Coronary artery (tissue), 2 donors: ENCODE results near the gene ABCA1.

Source experiments
- DNase-seq: peaks from one replicate; pipeline ENCODE4 v3.0.0-alpha.2; 2017; ENCODE audit warnings: low spot score
- H3K27ac ChIP-seq, 2 donors: fragments of 200-600 bp; sonication (generic); one replicate each; pipeline ENCODE4 v1.5.1; 2016 to 2019
- H3K4me3 ChIP-seq: fragments of 200-600 bp; sonication (generic); 2 replicates; pipeline ENCODE4 v1.5.1; 2016; ENCODE audit warnings: mild to moderate bottlenecking, moderate library complexity
- TF ChIP-seq, protein P1 (sequence below): fragments of 200-600 bp; sonication (generic); IDR thresholded peaks from one replicate; pipeline ENCODE4 v1.5.1; 2019; ENCODE audit warnings: antibody characterized with exemption

The ABCA1 gene

DNA sequence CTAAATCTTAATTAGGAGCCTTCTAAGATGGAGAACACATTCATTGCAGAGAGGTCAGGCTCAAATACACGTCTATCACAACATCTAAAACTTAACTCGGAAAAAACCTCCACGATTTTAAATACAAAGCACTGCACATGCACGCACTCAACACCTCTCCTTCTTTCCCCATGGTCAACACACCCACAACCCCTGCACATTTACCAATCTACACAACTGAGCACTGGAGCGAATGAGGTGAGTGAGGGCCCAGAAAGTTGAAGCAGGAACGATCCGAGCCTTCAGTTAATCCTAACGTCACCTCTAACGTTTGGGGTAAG, 180.8 kb downstream of the ABCA1 start:
- no peak for DNase-seq
- TF ChIP-seq, protein P1, sequence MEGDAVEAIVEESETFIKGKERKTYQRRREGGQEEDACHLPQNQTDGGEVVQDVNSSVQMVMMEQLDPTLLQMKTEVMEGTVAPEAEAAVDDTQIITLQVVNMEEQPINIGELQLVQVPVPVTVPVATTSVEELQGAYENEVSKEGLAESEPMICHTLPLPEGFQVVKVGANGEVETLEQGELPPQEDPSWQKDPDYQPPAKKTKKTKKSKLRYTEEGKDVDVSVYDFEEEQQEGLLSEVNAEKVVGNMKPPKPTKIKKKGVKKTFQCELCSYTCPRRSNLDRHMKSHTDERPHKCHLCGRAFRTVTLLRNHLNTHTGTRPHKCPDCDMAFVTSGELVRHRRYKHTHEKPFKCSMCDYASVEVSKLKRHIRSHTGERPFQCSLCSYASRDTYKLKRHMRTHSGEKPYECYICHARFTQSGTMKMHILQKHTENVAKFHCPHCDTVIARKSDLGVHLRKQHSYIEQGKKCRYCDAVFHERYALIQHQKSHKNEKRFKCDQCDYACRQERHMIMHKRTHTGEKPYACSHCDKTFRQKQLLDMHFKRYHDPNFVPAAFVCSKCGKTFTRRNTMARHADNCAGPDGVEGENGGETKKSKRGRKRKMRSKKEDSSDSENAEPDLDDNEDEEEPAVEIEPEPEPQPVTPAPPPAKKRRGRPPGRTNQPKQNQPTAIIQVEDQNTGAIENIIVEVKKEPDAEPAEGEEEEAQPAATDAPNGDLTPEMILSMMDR: no peak
- Histone ChIP-seq H3K27ac (peak overlapping the region; percentile 93 to 97), H3K4me3 (peak overlapping the region; percentile 91)

- peak overlapping the region in 1 of 2 donors; percentile 97 for H3K27ac ChIP-seq
- DNase-seq: no peak
- H3K4me3 ChIP-seq: peak overlapping the region; percentile 91
- TF ChIP-seq, protein P1: no peak
Observed at GRCh38 chr9:104746798-104747197, 181.2 kb downstream of the ABCA1 start.

DNA sequence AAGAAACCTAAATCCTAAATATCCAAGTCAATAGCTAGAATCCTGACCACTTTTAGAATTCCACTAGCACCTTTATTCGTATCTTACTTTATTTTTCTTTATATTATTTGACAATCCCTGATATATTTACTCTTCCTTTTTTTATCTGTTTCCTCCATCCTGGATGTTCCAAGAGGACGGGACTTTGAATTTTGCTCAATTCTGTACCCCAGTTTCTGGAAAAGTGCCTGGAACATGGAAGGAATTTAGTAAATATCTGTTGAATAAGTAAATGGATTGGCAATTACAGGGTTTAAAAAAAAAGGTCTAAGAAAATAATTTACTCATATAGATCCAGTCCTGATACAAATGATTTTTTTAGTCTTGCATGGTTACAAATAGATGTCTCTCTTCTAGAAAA, 181.7 kb downstream of the ABCA1 start:
- H3K4me3 ChIP-seq: no peak overlapping the region
- DNase-seq: no peak
- no peak overlapping the region for H3K27ac ChIP-seq
- TF ChIP-seq, protein P1: no peak

DNA sequence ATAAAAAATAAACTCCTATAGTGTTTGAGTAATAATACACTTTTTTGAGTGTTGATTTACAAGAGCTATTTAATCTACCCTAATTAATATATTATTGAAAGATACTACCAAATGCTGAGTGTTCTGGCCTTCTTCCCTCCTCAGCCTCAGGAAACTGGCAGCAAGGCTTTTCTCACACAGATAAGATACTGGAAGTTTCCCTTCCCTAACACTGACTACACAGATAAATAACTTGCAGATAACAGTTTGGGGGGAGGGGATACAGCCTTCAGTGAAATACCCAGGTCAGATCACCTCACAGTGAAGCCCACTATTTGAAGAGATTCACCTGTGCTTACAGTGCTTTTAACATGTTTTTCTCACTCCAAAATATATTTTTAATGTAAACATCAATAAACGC, 182.1 kb downstream of the ABCA1 start:
- TF ChIP-seq, protein P1: no peak
- no peak for DNase-seq
- no peak overlapping the region for H3K4me3 ChIP-seq

DNA sequence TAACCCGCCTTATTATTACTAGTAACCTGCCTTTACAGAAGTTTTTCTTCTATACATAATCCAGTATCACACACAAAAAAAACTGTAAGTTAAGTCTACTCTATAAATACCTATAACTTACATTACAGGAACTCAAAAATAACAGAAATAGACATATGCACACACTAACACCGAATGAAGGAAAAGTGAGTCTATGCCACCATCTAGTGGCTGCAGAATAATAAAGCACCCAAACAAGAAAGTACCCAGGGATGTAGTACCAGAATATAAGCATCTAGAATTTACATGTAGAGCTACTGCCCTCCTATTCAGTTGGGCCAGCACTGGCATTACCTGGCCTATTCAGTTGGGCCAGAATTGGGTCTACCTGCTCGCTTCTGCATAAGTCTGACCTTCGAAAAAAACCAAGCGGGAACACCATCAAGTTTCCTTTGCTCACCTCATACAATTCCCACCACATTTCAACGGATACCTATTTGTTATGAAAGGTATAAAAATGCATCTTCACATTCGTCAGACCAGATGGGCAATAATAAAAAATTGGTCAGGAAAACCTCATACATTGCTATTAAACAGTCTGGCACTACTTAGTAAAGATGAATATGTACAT, 184.5 kb downstream of the ABCA1 start:
- TF ChIP-seq, protein P1: peak; percentile 60
- H3K4me3 ChIP-seq: no peak overlapping the region
- no peak overlapping the region for H3K27ac ChIP-seq
- DNase-seq: no peak

More for the DNA sequence above, 182.1 kb downstream of the ABCA1 start:
- no peak overlapping the region for H3K27ac ChIP-seq

DNA sequence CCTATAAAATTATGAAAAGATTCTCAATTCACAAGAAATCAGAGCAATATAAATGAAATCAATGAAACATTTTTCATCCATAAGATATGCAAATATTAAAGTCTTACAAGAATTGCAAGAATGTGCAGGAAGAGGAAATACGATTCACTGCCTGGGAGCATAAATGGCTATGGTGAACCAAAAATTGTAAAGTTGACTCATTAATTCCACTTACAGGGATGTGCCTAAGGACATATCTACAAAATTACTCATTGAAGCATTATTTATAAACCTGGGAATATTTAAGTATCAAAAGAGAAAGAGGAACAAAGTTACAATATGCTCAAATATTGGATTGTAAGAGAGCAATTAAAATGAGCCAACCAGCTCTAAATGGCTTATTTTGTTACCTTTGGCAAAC, 187.3 kb downstream of the ABCA1 start:
- TF ChIP-seq, protein P1: no peak
- DNase-seq: no peak
- no peak overlapping the region for H3K4me3 ChIP-seq
- H3K27ac ChIP-seq: no peak overlapping the region

DNA sequence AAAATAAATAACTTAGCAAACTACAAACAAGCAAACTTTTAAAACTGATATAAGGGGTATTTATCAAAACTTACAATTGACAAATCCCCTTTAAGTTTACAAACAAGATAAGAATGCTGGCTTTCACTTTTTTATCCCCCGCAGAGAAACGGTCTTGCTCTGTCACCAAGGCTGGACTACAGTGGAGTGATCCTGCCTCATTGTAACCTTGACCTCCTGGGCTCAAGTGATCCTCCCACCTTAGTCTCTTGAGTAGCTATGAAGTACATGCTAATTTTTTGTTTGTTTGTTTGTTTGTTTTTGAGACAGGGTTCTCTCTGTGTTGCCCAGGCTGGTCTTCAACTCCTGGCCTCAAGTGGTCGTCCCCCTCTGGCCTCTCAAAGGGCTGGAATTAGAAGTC, 189.5 kb downstream of the ABCA1 start:
- no peak for DNase-seq
- Histone ChIP-seq H3K4me3 (no peak overlapping the region), H3K27ac (no peak overlapping the region)
- TF ChIP-seq, protein P1: no peak
